Measurements from ENCODE around the gene UNK.
A peak's percentile ranks its signal among the peaks of the same experiment; 100 is the strongest.

The UNK gene

GRCh38 chr17:75784473-75785015, at the start of gene UNK:
Gene UNK (plus strand): TSS chr17:75784806. CDS start chr17:75784881, 75 bp downstream.
- DNase-seq, result peak; percentile 95

GRCh38 chr17:75736173-75736835, 48.3 kb upstream of the UNK start:
- DNase-seq, result no peak

- no peak for DNase-seq
Observed at GRCh38 chr17:75737133-75737962, 47.3 kb upstream of the UNK start.

- DNase-seq, result no peak
Observed at GRCh38 chr17:75738218-75738802, 46.3 kb upstream of the UNK start.

DNA sequence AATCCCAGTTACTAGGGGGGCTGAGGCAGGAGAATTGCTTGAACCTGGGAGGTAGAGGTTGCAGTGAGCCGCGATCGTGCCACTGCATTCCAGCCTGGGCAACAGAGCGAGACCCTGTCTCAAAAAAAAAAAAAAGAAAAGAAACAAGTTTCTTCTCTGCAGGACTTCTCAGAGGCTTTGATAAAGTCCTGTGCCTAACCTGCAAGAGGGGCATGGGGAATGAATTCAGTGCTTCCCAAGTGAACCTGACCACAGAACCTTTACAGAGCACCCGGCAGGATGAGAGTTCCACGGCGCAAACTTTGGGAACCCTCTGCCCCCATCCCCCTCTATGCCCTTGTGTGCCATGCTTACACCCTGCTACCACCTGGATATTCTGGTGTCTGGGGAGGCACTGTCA, 45.4 kb upstream of the UNK start:
- DNase-seq, result no peak

GRCh38 chr17:75739801-75740200, 44.8 kb upstream of the UNK start:
- no peak for DNase-seq

GRCh38 chr17:75740215-75740614, 44.4 kb upstream of the UNK start:
- DNase-seq, result no peak

- no peak for DNase-seq
Observed at GRCh38 chr17:75740631-75741077, 44.0 kb upstream of the UNK start.

- no peak for DNase-seq
Observed at GRCh38 chr17:75742337-75742736, 42.3 kb upstream of the UNK start.

DNA sequence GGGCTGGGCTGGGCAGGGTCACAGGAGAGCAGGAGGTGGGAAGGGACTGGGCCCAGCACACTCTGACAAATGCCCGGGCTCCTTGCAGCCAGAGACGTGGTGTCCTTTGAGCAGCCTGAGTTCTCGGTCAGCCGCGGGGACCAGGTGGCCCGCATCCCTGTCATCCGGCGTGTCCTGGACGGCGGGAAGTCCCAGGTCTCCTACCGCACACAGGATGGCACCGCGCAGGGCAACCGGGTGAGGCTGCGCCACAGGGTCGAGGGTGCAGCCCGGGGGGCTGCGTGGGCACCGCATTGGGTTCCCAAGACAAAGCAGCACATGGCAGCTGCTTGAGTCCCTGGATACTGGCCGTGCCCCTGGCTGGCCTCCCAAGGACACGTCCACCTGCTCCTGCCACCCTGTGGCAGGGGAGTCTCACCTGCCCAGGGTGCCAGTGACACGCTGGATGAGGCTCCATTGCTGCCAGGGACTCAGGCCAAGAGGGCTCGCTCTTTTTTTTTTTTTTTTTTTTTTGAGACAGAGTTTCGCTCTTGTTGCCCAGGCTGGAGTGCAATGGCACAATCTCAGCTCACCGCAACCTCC, 40.9 kb upstream of the UNK start:
- no peak for DNase-seq

DNA sequence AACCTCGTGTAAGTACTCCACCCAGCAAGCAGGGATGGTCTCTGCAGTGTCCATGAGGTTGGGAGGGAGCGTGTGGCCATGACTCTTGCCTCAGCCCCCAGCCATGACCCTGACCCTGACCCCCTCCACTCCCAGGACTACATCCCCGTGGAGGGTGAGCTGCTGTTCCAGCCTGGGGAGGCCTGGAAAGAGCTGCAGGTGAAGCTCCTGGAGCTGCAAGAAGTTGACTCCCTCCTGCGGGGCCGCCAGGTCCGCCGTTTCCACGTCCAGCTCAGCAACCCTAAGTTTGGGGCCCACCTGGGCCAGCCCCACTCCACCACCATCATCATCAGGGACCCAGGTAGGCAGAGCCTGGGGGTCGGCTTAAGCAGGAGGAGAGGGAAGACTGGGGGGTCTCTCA, 35.9 kb upstream of the UNK start:
- DNase-seq, result no peak

DNA sequence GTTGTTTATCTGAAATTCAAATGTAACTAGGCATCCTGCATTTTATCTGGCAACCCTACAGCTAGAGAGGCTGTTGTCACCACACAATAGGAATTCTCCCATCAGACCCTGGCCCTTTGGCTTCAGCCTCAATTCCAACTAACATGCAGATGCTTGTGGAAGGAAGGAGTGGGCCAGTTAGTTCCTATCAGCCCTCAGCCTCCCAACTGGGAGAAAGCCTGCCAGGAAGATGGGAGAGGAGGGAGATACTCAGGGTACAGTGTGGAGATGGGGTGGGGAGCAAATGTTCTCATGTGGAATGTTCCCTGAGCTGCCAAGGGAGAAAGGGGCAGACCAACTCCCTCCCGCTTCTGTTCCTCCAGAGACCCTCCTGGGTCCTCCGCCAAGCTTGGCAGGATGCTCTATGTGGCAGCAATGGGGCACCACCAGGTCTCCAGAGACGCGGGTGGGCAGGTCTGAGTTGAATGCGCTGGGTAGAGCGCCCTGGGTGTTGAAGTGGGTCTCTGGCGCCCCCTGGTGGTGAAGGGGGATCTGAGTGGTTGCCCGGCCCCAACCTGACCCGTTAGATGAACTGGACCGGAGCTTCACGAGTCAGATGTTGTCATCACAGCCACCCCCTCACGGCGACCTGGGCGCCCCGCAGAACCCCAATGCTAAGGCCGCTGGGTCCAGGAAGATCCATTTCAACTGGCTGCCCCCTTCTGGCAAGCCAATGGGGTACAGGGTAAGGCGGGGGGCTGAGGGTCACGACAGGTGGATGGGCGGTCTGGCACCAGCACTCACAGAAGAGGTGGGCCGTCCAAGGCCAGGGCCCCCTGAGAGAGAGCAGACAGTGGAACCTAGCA, 34.8 kb upstream of the UNK start:
- DNase-seq, result peak; percentile 88

GRCh38 chr17:75750661-75751423, 33.8 kb upstream of the UNK start:
- no peak for DNase-seq

DNA sequence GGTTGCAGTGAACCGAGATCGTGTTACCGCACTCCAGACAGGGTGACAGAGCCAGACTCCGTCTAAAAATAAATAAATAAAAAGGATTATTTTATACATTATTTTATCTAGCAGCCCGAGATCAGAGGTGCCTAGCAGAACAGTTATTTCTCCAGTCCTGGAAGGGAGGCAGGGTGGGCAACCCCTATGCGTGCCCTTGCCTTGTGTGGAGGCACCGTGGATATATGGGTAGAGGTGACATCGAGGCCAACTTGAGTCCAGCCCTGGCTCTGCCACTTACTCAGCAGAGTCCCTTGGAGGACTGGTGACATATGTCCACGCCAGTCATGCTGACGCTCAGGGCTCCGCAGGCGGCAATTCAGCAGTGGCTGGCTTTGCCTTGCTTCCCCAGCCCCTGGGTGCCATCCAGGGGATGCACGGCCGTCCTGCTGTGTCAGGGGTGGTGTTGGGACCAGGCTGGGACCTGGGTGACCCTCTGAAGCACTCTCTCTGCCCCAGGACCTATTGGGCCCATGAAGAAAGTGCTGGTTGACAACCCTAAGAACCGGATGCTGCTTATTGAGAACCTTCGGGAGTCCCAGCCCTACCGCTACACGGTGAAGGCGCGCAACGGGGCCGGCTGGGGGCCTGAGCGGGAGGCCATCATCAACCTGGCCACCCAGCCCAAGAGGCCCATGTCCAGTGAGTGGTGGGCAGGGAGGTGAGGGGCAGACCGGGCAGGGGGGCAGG, 32.8 kb upstream of the UNK start:
- no peak for DNase-seq

GRCh38 chr17:75752405-75752709, 32.2 kb upstream of the UNK start:
- no peak for DNase-seq

- DNase-seq, result no peak
Observed at GRCh38 chr17:75752802-75753513, 31.6 kb upstream of the UNK start.

- peak; percentile 73 for DNase-seq
Observed at GRCh38 chr17:75753514-75754377, 30.9 kb upstream of the UNK start.

- DNase-seq, result no peak
Observed at GRCh38 chr17:75754378-75755204, 30.0 kb upstream of the UNK start.
